Esophagus mucosa (tissue), 1 donor: ENCODE results near the gene MARK2. TPM values are rescaled to one million over a fixed set of nuclear protein-coding genes. Genes with fewer than 3 reads are reported as not detected.

Source experiments
- ATAC-seq: fragments of 200-7000 bp; cut with Tn5 transposase; one replicate; pipeline ENCODE4 v1.9.1; 2020
- total RNA-seq: library from RNA; stranded (reverse); gene quantifications from one replicate; pipeline ENCODE4 v1.2.4, GENCODE V29; 2023
- donor health status: DM: yes; HTN: yes; CAD: no.

The MARK2 gene
- total RNA-seq, 1 donor from 2014 or later: 70.6 TPM

DNA sequence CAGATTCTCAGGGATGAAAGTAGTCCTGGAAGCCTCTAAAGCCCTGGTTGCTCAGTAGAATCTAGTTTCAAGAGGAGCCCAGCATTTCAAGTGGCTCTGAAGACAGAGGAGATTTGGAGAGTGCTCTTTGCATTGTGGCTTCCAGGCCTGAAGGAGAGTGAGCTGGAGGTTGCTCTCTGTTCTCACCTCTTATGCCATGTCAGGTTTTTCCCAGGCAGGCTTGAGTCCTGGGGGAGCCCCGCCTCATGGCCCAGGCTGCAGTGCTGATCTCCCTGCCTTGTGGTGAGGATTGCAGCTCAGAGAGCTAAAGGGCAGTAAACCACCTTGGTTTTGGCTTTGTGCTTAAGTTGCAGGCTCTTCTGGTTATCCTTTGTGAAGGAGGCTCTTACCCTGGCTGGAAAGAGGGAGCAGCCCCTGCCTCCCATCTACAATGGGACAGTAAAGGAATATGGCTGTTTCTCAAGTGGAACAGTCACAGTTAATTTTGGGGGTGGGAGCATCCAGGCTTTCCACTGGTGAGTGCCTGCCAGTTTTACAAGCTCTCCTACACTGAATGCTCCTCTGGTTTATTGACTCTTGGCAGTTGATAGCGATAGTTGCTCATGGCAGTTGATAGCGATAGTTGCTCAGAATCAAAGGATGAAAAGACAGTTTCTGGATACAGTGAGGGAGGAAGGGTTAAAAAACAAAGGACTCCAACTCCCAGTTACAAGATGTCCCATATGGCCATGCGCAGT is 45.5 kb downstream of the MARK2 start:
- ATAC-seq: no peak

DNA sequence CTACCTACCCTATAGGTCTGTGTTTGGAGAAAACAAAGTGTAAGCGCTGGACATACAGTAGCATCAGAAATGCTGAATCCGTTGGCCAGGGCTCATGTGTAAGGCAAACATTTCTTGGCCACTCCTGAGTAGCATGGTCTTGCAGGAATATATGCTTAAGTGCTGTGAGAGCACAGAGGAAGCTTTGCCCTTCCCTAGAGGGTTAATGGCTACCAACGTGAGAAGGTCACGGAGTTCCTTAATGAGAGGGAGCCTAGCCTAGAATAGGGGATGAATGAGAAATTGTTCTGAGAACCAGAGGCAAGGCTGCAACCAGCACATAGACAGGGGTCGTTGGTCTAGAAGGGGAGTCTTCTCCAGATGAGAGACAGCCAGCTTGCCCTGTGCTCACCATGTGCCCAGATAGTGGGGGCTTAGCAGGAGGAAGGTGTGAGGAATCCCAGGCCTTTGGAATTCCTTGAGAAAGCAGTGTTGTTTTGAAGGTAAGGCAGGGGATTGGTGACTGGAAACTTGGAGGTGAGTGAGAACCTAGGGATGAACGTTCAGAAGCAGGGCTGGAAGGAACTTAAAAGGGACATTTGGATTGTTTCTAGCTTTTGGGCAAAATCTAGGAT is 48.6 kb downstream of the MARK2 start:
- ATAC-seq: no peak

DNA sequence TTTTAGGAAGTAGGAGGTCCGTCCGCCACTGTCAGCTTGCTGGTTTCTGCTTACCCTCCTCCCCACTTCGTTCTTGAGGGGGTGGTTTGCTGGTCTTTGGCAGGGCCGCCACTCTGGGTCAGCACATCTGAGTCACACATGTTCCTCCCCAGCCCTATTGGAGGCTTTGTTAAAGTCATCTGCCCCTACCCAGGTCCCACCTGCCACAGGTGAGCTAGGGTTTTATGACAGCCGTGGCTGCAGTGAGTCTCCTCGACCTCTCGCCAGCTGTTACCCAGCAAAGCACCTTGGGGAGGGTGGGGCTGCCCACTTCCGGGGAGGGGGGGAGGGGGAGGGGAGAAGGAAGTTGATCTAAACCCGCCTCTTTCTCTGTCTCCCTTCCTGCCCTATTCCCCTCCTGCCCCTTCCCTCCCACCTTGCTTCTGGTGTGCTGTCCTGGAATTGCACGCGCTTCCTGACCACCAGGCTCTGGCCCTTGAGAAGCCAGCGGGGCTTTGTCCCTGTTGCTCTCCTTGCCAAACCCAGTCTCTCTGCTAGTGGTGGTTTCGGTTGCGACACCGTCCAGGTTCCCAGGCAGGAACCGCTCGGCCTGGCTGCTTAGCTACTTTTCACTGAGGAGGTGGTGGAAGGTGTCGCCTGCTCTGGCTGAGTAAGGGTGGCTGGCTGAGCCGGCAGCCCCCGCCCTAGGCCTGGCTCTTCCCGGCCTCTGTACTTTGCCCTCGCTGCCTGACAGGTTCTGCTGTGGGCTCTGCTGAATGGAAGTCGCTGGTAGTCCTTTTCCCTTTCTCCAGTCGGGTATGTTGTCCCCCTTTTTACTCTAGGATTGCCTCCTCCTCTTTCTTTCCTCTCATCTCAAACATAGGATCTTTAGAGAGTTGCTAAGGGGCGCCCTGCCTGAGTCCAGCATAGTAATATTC is 49.5 kb downstream of the MARK2 start:
- peak; percentile 87 for ATAC-seq

DNA sequence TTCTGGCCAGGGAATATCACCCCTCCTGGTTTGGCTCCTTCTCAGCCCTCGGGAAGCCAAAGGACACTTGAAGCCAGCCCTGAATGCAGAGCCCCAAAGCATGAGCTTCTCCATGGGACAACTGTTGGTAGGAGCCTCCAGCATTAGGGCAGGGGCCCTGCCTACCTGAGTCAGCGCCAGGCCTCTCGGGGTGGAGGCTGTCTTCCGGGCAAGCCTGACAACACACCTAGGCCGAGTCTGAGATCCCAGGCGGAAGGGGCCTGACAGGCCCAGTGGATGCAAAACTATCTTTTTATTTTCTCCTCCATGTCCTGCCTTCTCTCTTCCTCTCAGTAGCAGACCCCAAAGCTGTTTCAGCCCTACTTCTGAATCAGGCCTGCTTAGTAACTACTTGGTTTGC is 50.4 kb downstream of the MARK2 start:
- peak; percentile 86 for ATAC-seq

DNA sequence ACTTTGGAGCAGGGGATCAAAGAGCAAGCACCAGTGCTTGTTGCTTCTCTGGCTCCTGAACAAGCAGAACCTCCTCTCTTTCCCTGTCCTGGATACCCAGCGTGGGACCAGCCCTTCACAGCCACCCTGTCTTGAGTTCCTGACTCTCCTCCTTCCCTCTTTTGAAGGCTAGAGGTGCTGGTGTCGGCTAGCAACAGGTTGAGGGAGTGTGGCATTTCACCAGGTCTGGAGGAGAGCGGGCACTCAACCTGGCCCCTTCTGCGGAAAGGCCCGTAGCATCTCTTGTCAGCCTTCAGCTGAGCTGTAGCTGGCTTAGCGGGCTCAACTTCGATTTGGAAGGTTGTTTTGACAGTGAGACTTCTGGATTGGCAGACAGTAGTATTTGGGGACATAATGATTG is 51.5 kb downstream of the MARK2 start:
- no peak for ATAC-seq

DNA sequence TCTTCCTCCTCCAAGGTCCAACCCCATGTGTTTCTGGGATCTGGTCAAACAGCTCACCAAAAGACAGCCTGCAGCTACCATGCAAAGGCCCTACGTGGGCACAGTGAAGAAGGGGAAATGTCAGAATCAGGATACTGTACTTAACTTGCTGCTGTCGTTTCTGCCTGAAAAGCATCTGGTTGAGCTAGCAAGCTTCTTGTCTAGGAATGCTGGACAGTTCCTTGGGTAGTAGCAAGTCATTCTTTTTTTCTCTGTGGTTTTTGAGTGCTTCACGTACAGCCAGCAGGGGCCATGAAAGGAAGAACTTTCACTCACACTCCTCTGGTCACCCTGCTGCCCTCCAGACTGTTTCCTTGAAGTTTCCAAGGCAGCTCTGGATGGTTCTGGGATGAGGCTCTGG is 53.3 kb downstream of the MARK2 start:
- ATAC-seq: no peak

DNA sequence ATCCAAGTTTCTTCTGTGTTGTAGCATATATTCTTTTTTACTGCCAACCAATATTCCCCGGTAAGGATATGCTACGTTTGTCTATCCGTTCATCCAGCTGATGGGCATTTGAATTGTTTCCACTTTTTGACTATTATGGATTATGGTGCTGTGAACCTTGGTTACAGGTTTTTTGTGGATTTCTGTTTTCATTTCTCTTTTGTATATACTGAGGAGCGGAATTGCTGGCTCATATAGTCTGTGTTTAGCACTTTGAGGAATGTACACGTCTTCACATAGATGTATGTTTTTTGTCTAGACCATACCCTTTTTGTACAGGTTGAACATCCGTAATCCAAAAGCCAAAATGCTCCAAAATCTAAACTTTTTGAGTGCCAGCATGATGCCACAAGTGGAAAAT is 54.4 kb downstream of the MARK2 start:
- ATAC-seq: no peak

DNA sequence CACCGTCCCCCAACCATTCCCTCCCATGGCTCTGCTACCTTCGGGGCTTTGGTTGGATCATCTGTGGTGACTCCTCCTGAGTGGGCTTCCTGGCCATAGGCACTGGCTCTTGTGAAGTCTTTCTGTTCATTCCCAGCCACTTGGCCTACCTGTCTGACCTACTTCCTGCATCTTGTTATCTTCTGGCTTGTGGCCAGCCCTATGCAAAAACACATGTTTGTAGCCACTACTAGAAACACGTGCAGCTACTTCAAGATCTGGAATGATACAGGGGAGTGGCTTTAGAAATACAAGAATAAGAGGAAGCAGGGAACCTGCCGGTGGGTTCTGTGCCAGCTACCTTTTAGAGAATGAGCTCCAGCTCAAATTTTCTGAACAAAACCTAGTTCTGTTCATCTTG is 57.2 kb downstream of the MARK2 start:
- ATAC-seq: no peak

DNA sequence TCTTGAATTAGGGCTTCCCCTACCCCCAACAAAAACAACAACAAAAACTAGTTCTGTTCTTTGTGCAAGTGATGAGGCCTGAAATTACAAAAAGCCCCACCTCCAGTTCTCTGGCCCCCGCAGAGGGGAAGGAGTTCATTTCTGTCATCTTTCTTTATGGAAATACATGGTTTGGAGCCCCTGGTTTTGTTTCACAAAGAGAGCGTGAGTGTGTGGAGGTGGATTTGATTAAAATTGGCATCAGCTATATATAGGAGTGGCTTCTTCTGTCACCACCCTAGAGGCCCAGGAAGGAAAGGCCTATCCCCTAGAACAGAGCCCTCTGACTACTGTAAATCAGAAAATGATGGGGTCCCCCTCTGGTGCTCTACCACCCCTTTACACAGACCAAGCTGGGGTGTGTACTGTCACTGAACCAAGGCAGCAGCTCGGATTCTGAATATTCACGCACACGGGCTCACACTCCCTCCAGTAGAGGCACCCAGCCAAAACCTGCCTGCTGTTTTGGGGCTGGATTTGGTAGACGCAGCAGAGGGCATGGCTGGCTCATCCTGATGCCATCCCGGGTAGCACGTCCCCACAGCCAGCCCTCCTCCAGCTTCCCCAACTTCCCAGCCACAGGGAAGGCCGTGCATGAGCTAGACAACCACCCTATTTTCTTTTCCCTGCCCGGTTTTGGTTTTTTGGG is 58.7 kb downstream of the MARK2 start:
- ATAC-seq: no peak

DNA sequence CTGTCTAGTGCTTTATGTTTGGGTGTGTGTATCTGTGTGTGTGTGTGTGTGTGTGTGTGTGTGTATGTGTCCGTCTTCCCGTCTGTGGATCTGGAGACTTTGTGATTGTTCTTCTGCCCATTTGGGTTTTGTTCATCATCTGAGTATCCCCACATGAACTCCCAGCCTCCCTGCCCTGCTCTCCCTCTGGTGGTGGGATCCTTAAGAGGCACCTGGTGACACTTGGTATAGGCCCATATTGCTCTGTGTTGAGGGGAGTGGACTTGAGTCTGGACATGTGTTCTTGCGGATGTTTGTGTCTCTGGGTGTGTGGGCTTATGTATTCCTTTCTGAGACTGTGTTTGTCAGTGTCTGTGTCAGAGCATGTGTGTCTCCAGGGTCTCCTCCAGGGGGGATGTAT is 62.8 kb downstream of the MARK2 start:
- ATAC-seq: no peak

DNA sequence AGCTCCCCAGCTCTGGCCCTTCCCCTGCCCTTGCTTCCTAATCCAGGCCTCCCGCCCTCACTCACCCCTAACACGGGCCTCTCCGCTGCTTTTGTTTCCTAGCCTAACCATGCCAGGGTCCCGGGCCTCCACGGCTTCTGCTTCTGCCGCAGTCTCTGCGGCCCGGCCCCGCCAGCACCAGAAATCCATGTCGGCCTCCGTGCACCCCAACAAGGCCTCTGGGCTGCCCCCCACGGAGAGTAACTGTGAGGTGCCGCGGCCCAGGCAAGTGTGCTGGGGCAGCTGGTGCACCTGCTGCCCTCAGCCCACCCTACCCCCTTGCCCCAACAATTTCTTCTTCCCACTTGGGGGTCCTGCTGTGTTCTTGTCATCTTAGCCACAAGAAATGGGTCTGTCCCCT is 65.0 kb downstream of the MARK2 start:
- ATAC-seq: no peak

DNA sequence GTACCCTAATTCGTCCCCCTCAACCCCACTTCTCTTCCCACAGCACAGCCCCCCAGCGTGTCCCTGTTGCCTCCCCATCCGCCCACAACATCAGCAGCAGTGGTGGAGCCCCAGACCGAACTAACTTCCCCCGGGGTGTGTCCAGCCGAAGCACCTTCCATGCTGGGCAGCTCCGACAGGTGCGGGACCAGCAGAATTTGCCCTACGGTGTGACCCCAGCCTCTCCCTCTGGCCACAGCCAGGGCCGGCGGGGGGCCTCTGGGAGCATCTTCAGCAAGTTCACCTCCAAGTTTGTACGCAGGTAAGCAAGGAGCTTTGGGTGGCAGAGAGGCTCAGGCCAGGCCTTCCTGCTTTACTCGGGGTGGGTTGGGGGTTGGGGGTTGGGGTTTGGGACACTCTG is 65.8 kb downstream of the MARK2 start:
- ATAC-seq: no peak

DNA sequence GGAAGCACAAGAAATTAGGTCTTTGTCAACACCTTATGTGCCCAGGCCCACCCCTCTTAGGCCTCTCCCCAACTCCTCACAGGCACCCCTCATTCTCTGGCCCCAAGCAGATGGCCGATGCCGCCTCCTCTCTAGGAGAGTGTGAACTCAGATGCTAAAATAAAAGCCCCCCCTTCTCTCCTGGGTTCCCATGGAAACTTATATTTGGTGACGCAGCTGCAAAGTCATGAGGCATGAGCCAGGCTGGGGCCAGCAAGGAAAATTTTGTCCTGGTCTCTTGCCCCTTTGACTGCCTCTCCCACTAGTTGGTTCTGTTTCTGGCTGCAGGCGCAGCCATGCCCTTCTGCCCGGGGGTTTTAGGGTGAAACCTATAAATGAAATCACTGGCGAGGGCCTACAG is 66.3 kb downstream of the MARK2 start:
- no peak for ATAC-seq

DNA sequence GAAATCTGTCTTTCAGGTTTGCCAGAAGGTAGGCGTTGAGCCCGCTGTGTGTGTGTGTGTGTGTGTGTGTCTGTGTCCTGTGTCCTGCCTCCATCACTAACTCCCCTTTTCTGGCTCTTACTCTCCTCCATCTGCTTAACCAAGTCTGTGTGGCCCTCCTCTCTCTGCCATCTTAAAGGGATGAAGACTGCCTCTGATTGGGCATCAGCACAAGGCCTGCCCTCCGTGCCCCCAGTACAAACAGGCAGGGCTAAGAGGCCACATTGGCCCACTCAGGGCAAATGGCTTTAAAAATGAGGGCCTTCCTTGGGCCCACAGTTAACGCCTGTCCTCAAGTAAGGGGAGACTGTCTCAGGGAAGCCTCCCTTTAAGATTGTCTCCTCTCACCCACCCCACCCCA is 67.2 kb downstream of the MARK2 start:
- no peak for ATAC-seq

DNA sequence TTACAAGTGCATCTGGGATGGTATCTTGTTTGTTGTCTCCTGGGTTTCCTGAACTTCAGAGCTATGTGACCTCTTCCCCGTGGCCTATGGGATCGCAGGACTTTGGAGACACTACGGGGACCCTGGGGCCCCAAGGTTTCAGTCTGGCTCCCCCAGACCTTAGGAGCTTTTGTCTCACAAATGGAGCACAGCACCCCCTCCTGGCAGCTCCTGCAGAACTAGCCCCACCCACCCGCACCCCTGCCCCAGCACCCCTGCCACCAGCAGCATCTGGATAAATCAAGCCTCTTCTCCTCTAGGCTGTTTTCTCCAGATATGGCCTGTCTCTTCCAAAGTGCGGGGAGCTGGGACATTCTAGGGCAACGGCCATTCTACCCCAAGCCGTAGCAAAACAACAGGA is 67.7 kb downstream of the MARK2 start:
- no peak for ATAC-seq

DNA sequence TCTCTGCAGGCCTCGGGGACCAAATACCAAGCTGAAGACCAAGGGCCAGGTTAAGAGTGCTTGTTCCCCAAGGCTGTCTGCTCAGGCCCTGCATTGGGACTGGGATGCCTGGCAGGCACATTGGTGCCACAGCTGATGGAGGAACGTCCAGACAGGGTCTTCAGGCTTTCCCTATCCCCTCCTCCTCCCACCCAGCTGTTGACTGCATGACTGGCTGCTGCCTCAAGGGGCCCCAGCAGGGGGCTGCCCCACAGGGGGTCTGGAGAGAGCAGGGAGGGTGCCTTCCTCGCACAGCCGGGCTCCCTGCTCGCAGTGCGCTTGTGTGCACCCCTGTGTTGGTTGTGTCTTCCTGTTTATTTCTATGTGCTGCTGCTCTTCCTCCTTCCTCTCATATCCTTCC is 68.2 kb downstream of the MARK2 start:
- ATAC-seq: no peak

DNA sequence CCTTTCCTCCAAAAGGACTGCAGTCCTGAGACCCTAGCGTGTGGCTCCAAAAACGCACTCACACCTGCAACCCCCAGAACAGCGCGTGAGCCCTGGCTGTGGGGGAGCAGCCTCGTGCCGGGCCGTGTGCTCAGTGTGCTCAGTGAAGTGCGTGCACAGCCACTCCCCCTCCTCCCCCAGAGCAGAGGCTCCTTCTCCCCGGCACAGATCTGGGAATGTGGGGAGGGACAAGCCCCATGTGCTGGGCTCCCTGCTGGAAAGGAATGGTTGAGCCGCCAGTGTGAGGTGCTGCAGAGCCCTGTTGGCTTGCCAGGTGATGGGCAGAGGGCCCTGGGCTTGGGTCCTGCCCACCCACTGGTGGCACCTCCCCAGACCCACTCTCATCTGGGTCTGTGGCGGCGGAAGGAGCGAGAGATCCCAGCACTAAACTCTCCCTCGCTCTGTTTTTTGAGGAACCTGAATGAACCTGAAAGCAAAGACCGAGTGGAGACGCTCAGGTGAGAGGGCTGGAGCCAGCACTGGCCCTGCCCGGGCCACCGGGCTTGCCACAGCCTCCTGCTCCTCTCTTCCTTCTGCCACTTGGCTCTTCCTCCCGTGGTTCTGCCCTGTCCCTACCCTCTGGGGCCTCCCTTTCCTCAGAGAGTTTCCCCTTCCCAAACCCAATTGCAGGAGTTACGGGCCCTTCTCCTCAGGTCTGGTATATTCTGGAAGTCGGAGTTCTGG is 69.1 kb downstream of the MARK2 start:
- no peak for ATAC-seq

DNA sequence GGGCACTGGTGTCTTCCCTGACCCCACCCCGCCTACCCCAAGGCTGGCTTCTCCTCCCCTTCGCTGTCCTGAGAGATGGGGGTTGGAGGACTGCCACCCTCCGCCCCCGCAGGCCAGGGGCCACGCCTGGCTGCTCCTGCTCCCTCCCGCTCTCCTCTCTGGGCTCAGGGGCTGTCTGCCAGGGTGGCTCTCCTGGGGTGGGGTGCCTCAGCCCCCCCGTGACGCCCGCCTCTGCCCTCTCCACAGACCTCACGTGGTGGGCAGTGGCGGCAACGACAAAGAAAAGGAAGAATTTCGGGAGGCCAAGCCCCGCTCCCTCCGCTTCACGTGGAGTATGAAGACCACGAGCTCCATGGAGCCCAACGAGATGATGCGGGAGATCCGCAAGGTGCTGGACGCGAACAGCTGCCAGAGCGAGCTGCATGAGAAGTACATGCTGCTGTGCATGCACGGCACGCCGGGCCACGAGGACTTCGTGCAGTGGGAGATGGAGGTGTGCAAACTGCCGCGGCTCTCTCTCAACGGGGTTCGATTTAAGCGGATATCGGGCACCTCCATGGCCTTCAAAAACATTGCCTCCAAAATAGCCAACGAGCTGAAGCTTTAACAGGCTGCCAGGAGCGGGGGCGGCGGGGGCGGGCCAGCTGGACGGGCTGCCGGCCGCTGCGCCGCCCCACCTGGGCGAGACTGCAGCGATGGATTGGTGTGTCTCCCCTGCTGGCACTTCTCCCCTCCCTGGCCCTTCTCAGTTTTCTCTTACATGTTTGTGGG is 69.9 kb downstream of the MARK2 start:
- no peak for ATAC-seq

DNA sequence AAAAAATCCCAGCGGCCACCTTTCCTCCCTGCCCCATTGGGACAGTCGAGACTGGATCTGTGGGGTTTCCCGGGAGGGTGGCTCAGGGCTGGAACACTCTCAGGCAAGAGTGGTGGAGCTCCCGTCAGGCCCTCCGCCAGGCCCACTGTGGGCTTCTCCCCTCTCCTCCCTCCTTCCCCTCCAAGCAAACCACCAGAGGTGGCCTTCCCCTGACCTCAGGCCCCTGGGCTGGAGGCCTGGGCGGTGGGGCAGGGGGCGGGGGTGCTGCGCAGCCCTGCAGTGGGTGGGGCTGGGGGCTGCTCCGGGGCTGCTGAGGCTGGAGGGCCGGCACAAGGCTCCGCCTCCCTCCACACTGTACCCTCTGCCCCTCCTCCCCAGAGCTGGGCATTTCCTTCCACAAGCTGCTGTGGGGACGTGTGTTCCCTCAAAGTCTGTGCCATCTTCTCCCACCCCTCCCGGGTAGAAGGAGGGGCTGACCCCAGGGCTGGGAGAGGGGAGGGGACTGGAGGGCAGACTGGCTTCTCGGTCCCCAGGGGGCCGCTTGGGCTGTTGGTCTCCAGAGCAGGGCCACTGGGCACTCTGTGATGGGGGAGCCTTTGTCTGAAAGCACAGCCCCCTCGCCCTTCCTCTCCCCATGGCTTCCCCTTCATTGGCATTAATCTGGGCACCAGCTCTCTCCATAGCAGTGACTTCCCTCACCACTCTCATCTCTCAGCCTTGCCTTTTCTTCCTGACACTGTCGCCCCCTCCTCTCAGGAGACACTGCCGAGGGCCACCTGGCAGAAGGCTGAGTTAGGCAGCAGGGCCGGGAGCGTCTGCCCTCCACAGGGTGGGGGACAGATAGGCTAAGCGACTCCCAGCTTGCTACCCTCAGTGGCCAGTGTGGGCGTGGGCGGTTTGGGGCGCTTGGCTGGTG is 70.9 kb downstream of the MARK2 start:
- peak; percentile 7 for ATAC-seq

DNA sequence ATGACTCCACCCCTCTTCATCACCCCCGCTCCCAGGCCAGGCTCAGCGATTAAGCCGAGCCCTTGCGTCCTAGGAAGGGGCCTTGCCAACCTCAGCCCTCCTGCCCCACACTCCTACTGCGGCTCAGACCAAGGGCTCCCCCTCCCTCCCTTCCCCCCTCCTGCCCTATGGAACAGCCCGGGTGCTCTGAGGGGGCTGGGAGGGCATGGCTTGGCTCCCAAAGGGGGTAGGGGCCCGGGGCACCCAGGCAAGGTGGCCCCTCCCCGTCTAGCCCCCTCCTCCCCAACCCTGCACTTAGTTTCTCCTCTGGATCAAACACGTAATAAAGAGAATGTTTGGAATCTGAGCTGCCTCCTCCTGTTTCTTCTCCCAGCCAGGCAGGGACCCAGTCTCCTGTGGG is 71.8 kb downstream of the MARK2 start:
- no peak for ATAC-seq
